PC-3 (cell line): ENCODE measurements around the gene MET.

Experiments used
- CTCF ChIP-seq: fragments of 300-600 bp; sonication (generic); conservative IDR thresholded peaks from 2 replicates; pipeline ENCODE4 v1.5.1; 2017; ENCODE audit warnings: antibody characterized with exemption, low read depth, mild to moderate bottlenecking, low read length
- EZH2 ChIP-seq: fragments of 300-600 bp; sonication (generic); IDR thresholded peaks from one replicate; pipeline ENCODE4 v1.6.1; 2017; ENCODE audit warnings: antibody characterized with exemption, mild to moderate bottlenecking, low read length; ENCODE audit not compliant: unreplicated experiment
- EZH2phosphoT487 ChIP-seq: fragments of 300-600 bp; sonication (generic); IDR thresholded peaks from 2 replicates; pipeline ENCODE4 v1.6.1; 2018; ENCODE audit warnings: mild to moderate bottlenecking, antibody characterized with exemption, low read length, borderline replicate concordance

GRCh38 chr7:116727432-116728009, 55.5 kb downstream of the MET start:
- TF ChIP-seq CTCF (no peak), EZH2phosphoT487 (no peak), EZH2 (no peak)
